Fibroblast of lung (primary cell): Measurements from ENCODE around the gene AAR2. TPM values are rescaled to one million over a fixed set of nuclear protein-coding genes. Genes with fewer than 3 reads are reported as not detected.

Source experiments
- DNase-seq, 2 donors: peaks; one replicate each; pipeline versions ENCODE4 v3.0.0 to v3.0.0-alpha.2; 2010; ENCODE audit warnings: low read depth in 2 of 2
- H2AFZ ChIP-seq: 2 replicates; pipeline ENCODE4 v1.5.1; 2012; ENCODE audit warnings: low read length, control low read depth, inconsistent platforms
- H3K27ac ChIP-seq: 2 replicates; pipeline ENCODE4 v1.5.1; 2011; ENCODE audit warnings: low read length, control low read depth; ENCODE audit not compliant: insufficient read depth
- H3K27me3 ChIP-seq: 2 replicates; pipeline ENCODE4 v1.5.1; 2011; ENCODE audit warnings: mild to moderate bottlenecking, low read length; ENCODE audit not compliant: control insufficient read depth, insufficient read depth
- H3K36me3 ChIP-seq: 2 replicates; pipeline ENCODE4 v1.5.1; 2011; ENCODE audit warnings: low read length; ENCODE audit not compliant: control insufficient read depth, insufficient read depth
- H3K4me1 ChIP-seq: 2 replicates; pipeline ENCODE4 v1.5.1; 2011; ENCODE audit warnings: low read length; ENCODE audit not compliant: control insufficient read depth, insufficient read depth; ENCODE audit errors: extremely low read depth
- H3K4me2 ChIP-seq: 2 replicates; pipeline ENCODE4 v1.5.1; 2011; ENCODE audit warnings: low read length, control low read depth; ENCODE audit not compliant: insufficient read depth; ENCODE audit errors: extremely low read depth
- H3K4me3 ChIP-seq, 4 experiments: fragments of 200-600 bp in 1 of 4; sonication (generic) in 1 of 4; replicated peaks in 1 of 4; 2 replicates each; pipeline ENCODE4 v1.5.1; 2011 to 2016; ENCODE audit warnings: low read length in 4 of 4, low read depth in 3 of 4, mild to moderate bottlenecking in 3 of 4, control low read depth in 2 of 4, inconsistent platforms in 1 of 4, mixed read lengths in 1 of 4; ENCODE audit not compliant: insufficient read depth in 1 of 4; ENCODE audit errors: control extremely low read depth in 1 of 4
- H3K79me2 ChIP-seq: 2 replicates; pipeline ENCODE4 v1.5.1; 2012; ENCODE audit warnings: mild to moderate bottlenecking, low read length, inconsistent platforms; ENCODE audit not compliant: control insufficient read depth, insufficient read depth
- H3K9ac ChIP-seq: 2 replicates; pipeline ENCODE4 v1.5.1; 2011; ENCODE audit warnings: mild to moderate bottlenecking, low read length, control low read depth; ENCODE audit not compliant: insufficient read depth
- H3K9me3 ChIP-seq: 2 replicates; pipeline ENCODE4 v1.5.1; 2012; ENCODE audit warnings: low read depth, low read length; ENCODE audit not compliant: control insufficient read depth, insufficient read depth
- H4K20me1 ChIP-seq: 2 replicates; pipeline ENCODE4 v1.5.1; 2011; ENCODE audit warnings: low read length; ENCODE audit not compliant: control insufficient read depth, insufficient read depth; ENCODE audit errors: extremely low read depth
- EZH2 ChIP-seq: IDR thresholded peaks from 2 replicates; pipeline ENCODE4 v1.5.1; 2012; ENCODE audit warnings: low read length, control low read depth, mild to moderate bottlenecking; ENCODE audit errors: missing control alignments
- polyA plus RNA-seq, 2 donors: library from polyadenylated mRNA; depleted of rRNA in 1 of 2; stranded (reverse) in 1 of 2; unstranded in 1 of 2; fragments of >200 nt; gene quantifications; 2 replicates each; pipeline ENCODE4 v1.2.1, GENCODE V29; 2011 to 2012; ENCODE audit warnings: missing spikeins in 1 of 2
- total RNA-seq: library from RNA; depleted of rRNA; stranded (reverse); fragments of >200 nt; gene quantifications from 2 replicates; pipeline ENCODE4 v1.2.1, GENCODE V29; 2014
- TF ChIP-seq, protein P1 (sequence below), 2 donors: IDR thresholded peaks in 1 of 2; conservative IDR thresholded peaks in 1 of 2; 1 replicate in 1 of 2; 2 replicates in 1 of 2; pipeline ENCODE4 v1.5.1; 2011 to 2012; ENCODE audit warnings: low read length in 2 of 2, control low read depth in 1 of 2, inconsistent platforms in 1 of 2, low read depth in 1 of 2, mild to moderate bottlenecking in 1 of 2

The AAR2 gene
- total and polyA plus RNA-seq, 2 donors (not counting 1 experiment from before 2014, with no cell fraction given): 24.6 to 25.3 TPM

DNA sequence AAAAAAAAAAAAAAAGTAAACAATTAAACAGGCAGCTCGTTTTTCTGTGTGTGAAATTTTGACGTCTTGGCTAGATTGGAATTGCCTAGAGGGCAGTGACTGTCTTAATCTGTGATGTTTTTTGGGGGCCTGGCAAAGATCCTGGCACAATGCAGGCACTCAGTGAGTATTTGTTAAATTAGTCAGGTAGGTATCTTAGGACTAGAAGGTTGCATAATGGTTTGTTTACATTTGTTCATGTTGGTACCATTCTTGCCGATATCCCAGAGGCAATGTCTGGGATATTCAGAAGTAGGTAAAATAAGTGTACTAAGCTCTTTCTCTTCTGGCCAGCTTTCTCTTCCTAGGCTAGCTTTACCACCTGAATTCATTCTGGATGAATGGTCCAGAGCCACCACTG lies 2.5 kb downstream of the AAR2 start:
- Histone ChIP-seq H3K9ac (no peak overlapping the region), H2AFZ (no peak overlapping the region), H3K9me3 (no peaks in the 10 kb centered on the region), H3K27ac (no peak overlapping the region), H3K4me2 (no peak overlapping the region), H3K79me2 (peaks cover 43% of the 10 kb centered on the region), H3K4me3 (no peak overlapping the region), H4K20me1 (no peaks in the 10 kb centered on the region), H3K4me1 (peaks cover 4% of the 10 kb centered on the region), H3K36me3 (peaks cover 6% of the 10 kb centered on the region), H3K27me3 (no peaks in the 10 kb centered on the region)
- no peak for TF ChIP-seq EZH2
- TF ChIP-seq, protein P1, sequence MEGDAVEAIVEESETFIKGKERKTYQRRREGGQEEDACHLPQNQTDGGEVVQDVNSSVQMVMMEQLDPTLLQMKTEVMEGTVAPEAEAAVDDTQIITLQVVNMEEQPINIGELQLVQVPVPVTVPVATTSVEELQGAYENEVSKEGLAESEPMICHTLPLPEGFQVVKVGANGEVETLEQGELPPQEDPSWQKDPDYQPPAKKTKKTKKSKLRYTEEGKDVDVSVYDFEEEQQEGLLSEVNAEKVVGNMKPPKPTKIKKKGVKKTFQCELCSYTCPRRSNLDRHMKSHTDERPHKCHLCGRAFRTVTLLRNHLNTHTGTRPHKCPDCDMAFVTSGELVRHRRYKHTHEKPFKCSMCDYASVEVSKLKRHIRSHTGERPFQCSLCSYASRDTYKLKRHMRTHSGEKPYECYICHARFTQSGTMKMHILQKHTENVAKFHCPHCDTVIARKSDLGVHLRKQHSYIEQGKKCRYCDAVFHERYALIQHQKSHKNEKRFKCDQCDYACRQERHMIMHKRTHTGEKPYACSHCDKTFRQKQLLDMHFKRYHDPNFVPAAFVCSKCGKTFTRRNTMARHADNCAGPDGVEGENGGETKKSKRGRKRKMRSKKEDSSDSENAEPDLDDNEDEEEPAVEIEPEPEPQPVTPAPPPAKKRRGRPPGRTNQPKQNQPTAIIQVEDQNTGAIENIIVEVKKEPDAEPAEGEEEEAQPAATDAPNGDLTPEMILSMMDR (conservative IDR thresholded peaks at IDR 0.05 in 1 of 2, IDR thresholded peaks at IDR 0.05 in 1 of 2; ENCODE audit: low read depth in 1 of 2, low read length in 2 of 2): no peak
- no peak for DNase-seq

DNA sequence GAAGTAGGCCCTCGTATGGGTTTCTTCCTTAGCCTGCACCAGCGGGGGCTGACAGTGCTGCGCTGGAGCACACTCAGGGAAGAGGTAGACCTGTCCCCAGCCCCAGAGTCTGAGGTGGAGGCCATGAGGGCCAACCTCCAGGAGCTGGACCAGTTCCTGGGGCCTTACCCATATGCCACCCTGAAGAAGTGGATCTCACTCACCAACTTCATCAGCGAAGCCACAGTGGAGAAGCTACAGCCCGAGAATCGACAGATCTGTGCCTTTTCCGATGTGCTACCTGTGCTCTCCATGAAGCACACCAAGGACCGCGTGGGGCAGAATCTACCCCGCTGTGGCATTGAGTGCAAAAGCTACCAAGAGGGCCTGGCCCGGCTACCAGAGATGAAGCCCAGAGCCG lies 3.8 kb downstream of the AAR2 start:
- no peak for DNase-seq
- TF ChIP-seq, protein P1 (conservative IDR thresholded peaks at IDR 0.05 in 1 of 2, IDR thresholded peaks at IDR 0.05 in 1 of 2; ENCODE audit: low read depth in 1 of 2, low read length in 2 of 2): no peak
- no peak for TF ChIP-seq EZH2
- Histone ChIP-seq H2AFZ (no peak overlapping the region), H3K27me3 (no peaks in the 10 kb centered on the region), H3K27ac (no peak overlapping the region), H3K36me3 (peaks cover 11% of the 10 kb centered on the region), H3K9ac (no peak overlapping the region), H3K4me1 (peaks cover 4% of the 10 kb centered on the region), H4K20me1 (no peaks in the 10 kb centered on the region), H3K9me3 (no peaks in the 10 kb centered on the region), H3K4me2 (no peak overlapping the region), H3K4me3 (no peak overlapping the region), H3K79me2 (peaks cover 43% of the 10 kb centered on the region)

DNA sequence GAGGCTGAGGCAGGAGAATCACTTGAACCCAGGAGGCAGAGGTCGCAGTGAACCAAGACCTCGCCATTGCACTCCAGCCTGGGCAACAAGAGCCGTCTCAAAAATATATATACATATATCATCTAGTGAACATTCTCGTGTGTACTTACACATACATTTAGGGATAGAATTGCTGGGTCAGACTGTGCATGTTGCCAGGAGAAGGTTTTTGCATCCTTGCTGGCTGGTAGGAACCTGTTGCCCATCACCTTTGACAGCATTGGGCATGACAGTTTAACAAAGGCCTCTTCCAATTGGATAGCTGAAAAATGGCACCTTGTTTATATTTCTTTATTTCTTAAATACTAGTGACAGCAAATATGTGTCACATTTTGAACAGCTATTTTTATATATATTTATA lies 5.4 kb downstream of the AAR2 start:
- no peak for DNase-seq

More for the DNA sequence above, 5.4 kb downstream of the AAR2 start:
- no peaks in the 10 kb centered on the region for H3K9me3 ChIP-seq
- no peak overlapping the region for H3K4me2 ChIP-seq
- H3K36me3 ChIP-seq: peaks cover 13% of the 10 kb centered on the region
- TF ChIP-seq, protein P1 (conservative IDR thresholded peaks at IDR 0.05 in 1 of 2, IDR thresholded peaks at IDR 0.05 in 1 of 2; ENCODE audit: low read depth in 1 of 2, low read length in 2 of 2): no peak
- no peaks in the 10 kb centered on the region for H3K27me3 ChIP-seq
- no peak overlapping the region for H3K4me3 ChIP-seq
- H3K79me2 ChIP-seq: peaks cover 37% of the 10 kb centered on the region
- no peak overlapping the region for H2AFZ ChIP-seq
- H4K20me1 ChIP-seq: no peaks in the 10 kb centered on the region
- peaks cover 4% of the 10 kb centered on the region for H3K4me1 ChIP-seq
- H3K27ac ChIP-seq: no peak overlapping the region
- H3K9ac ChIP-seq: no peak overlapping the region
